ENCODE data around the gene IRF2BP2.

GRCh38 chr1:234582681-234583301 lies 27.2 kb downstream of the IRF2BP2 start:
- no peak for TF ChIP-seq POLR2A (IDR thresholded peaks at IDR 0.05)
- TF ChIP-seq CTCF (IDR thresholded peaks at IDR 0.05): no peak
- no peak for TF ChIP-seq POLR2AphosphoS5 (IDR thresholded peaks at IDR 0.05)
- no peak for TF ChIP-seq EP300 (IDR thresholded peaks at IDR 0.05)
